ENCODE measurements around the gene VANGL2. TPM values are rescaled to one million over a fixed set of nuclear protein-coding genes. Genes with fewer than 3 reads are reported as not detected.
A peak's percentile ranks its signal among the peaks of the same experiment; 100 is the strongest.

VANGL2 gene
- 0.02 TPM in 1 of 2 replicates, not detected in the other for total RNA-seq (2014; rRNA removed; shearing (Covaris generic))
- 0.02 TPM in 1 of 2 replicates, not detected in the other for polyA plus RNA-seq (2014; cell fraction: nucleus; rRNA removed)

DNA sequence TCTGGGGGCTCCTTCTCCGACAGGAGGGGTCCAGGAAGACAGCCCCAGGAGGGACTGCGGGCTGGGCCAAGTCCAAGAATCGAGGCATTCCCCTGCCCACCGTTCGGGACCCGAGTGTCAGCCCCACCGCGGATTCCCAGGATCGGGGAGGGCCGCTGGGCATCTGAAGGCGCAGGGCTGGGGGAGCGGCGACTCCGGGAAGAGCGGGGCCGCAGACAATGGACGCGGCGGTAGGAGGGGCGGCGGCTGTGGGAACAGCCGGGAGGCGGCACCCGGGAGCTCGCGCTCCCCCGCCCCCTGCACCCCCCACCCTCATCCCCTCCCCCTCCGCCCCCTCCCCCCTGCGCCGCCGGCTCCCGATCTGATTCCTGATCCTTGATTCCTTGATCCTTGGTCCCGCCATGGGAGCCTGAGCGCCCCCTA is at the start of gene VANGL2:
VANGL2 (plus strand) TSS at position 342 of the 423 bp plus-strand sequence. CDS start 15,274 bp downstream, outside the sequence.
- DNase-seq (ENCODE audit: extremely low read depth, low read depth) = peak; percentile 23

DNA sequence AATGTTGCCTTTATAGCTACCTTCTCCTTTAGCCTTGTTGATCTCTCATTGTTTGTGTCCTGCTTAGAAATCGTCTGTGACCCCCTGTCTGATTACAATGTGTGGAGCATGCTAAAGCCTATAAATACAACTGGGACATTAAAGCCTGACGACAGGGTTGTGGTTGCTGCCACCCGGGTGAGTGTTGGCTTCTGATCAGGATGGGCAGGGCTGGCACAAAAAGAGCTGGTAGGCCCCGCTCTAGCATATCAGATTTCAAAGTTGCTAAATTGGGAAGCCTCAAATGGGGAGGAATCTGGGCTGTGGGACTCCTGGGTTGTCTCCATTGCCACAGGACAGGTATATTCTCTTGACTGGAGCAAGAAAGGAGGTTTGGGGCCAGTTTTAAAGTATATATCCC is 48.7 kb upstream of the VANGL2 start:
- DNase-seq (ENCODE audit: extremely low read depth, low read depth) = no peak

DNA sequence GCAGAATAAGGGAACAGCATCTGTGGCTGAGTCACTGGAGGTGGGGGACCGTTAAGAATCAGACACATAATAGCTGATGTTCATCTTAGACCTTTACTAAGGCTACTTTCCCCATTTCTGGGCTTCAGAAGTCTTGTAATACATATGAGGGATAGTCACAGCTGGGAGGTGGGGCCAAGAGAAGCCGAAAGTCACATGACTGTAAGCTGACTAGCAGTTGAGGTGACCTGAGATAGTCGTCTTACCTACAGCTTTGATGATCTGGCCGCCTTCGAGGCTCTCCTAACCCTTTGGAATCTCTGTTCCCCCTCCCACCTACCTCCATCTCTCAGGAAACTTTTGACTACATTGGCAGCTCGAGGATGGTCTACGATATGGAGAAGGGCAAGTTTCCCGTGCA is 47.8 kb upstream of the VANGL2 start:
- DNase-seq (ENCODE audit: extremely low read depth, low read depth) = no peak

DNA sequence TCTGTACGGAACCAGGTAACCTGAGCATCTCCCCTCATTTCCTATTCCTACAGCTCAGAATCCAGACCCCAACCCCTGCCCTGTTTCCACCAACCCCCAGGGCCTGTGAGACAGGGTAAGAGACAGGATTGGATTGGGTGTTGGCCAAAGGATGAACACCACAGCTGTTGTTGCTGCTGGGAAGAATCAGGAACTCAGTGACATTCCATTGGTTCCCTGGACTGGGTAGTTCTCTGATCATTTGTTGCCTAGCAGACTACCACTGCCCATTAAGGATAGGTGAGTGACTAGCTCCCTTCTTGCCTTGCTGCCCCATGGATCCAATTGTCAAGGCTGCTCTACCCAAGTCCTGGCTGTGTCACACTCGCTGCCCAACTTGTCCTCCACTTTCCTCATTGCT is 47.1 kb upstream of the VANGL2 start:
- DNase-seq (ENCODE audit: extremely low read depth, low read depth) = no peak

DNA sequence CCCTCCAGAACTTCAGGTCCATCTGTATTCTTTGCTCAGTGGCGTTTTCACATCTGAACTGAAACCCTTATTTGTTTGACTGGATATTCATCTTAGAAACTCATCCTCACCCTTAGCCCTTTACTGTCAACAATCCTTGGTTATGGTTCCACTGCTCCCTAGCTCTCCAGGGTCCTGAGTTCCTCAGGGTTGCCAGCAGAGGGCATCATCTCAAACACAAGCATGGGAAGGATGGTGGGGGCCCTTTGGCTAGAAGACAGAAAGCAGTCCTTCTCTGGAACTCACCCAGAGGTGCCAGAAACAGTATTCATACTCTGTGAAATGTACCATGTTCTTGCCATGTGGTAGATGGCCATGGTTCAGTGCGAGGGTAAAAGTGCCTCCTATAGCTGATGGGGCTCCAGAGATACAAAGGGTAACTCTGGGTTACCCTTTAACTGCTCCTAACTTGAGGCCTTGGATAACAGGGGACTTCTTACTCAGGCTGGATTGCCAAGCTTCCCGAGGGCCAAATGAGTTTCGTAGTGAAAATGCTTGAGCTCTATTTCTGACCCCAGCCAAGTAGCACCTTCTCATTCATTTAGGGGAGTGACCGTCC is 45.9 kb upstream of the VANGL2 start:
- DNase-seq (ENCODE audit: extremely low read depth, low read depth) = peak; percentile 28

DNA sequence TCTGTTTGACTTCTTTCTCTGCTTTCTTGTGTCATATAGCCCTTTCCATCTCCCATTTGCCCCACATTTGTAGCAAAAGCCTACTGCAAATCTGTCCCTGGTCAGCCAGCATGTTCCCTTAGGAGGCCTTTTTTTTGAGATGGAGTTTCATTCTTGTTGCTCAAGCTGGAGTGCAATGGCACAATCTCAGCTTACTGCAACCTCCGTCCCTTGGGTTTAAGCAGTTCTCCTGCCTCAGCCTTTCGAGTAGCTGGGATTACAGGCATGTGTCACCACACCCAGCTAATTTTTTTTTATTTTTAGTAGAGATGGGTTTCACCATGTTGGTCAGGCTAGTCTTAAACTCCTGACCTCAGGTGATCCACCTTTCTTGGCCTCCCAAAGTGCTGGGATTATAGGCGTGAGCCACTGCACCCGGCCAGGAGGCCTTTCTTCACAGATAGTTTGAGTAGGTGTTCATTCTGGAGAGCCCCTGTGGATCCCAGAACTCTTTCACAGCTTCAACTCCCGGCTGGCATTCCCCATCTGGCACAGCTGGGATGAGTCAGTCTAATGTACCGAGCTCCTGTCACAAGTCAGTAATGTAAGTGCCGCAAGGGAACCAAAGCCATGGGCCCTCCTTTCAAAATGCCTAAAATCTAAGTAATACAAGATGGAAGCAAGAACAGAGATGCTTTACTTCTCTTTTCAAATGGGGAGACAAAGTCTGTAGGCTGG is 42.9 kb upstream of the VANGL2 start:
- DNase-seq (ENCODE audit: extremely low read depth, low read depth) = no peak

DNA sequence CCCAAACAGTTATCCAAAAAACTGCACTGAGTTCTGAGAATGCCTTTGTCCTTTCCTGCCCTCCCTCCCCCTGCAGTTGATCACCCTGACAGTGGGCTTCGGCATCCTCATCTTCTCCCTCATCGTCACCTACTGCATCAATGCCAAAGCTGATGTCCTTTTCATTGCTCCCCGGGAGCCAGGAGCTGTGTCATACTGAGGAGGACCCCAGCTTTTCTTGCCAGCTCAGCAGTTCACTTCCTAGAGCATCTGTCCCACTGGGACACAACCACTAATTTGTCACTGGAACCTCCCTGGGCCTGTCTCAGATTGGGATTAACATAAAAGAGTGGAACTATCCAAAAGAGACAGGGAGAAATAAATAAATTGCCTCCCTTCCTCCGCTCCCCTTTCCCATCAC is 42.3 kb upstream of the VANGL2 start:
- DNase-seq (ENCODE audit: extremely low read depth, low read depth) = no peak

DNA sequence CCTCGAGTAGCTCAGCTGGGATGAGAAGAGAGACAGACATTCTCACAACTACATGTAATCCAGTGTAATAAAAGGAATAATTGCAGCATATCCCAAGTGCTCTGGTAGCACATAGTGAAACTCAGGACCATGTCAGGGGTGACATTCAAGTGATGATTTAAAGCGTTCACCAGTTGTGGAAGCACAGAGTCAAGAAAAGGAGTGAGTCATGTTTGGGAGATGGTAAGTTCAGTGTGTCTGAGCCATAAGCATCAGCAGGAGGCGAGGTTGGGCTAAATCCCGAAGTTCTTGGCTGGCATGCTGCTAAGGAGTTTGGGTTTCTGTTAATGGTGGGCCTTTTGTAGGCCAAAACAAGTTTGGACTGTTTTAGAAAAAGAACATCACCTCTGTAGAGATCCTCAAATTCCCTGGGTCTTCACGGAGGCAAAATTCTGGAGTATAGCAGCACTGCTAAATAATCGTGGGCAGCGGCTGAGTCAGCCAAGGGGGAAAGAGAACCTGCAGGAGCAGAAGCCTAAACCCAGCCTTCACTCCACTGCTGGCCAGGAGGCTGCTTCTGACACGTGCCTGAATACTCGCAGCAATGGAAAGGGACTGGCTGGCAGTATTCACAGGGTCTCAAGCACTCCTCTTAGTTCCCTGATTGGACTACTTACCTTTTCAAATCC is 40.7 kb upstream of the VANGL2 start:
- no peak for DNase-seq (ENCODE audit: extremely low read depth, low read depth)

DNA sequence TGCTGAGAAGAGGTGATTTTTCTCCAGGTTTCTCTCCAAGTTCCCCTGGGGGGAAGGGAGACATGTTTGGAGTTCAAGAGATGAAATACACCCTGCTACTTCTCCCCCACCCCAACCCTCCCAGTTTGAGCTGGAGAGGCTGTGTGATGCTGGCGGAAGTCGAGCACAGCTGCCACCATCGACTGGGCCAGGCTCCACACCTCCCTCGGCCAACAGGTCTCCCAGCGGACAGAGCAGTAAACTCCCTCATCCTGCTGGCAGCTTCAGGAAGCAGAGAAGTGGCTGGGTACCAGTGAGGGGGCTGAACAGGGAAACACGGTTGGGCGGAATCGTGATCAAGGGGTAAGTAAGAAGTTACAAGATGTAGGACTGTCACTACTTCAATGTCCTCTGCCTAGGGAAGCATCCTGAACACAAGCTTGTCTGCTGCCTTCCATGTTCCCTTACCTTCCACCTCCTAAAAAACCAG is 40.1 kb upstream of the VANGL2 start:
- no peak for DNase-seq (ENCODE audit: extremely low read depth, low read depth)

DNA sequence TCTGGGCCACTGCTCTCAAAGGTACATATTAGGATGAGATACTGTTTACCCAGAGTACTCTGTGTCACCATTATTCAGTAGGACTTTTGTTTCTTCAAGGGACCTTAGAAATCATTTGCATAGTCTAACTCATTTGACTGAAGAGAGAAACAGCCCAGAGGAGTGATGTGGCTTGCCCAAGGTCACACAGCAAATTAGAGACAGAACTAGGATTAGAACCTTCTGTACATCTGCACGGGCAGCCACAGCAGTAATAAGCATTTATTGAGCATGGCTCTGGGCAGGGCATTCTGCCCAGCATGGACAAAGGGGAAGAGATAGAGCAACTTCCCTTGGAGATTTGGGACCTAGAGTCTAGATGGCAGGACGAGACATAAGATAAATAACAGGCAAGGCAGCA is 39.2 kb upstream of the VANGL2 start:
- DNase-seq (ENCODE audit: extremely low read depth, low read depth) = no peak

DNA sequence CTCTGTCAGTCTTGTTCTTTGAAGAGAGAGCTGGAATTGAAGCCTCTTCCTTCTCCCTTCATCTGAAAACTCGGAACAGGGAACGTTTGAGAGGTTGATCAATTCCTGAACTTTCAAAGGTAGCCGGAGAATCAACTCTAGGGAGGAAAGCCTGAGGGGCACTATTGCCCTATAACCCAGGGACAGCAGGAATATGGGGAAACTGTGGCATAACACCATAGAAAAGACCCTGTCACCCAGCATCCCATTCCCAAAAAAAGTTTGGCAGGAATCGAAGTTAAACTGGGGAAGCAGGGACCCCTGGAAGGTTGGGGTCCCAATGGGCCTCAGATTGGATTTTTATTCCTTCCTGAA is 38.6 kb upstream of the VANGL2 start:
- no peak for DNase-seq (ENCODE audit: extremely low read depth, low read depth)

DNA sequence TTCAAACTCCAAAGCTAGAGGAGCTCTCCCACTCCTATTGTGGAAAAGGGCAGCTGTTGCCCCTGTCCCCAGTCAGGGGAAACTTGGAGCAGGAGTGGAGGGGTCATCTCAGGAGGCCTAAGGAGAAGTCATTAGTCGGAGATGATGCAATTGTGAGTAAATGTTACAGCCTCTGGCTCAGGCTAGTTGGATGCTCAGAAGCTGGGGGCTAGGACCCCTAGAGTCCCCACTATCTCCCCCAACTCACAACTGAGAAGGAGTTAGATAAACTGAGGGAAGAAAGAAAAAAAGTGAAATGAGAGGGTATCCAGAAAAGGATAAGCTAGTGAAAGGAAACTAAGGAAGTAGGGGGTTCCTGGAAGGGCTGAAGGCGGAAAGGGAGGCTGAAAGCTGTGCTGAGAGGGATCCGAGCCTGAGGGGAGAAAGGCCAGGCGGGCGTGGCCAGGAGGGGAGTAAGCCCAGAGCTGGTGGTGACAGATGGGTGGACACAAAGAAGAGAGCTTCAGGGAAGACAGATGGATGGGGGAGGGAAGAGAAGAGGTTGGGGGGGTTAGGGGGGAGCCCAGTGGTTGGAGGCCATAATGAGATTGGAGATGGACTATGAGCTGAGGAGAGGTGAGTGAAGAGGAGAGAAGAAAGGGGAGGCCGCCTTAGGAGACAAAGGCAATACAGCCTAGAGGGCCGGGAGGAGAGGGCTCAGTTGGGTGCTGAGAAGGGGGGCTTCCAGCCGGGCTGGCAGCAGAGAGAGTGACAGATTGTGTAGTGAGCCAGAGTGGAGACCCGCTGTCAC is 38.0 kb upstream of the VANGL2 start:
- DNase-seq (ENCODE audit: extremely low read depth, low read depth) = peak; percentile 36

DNA sequence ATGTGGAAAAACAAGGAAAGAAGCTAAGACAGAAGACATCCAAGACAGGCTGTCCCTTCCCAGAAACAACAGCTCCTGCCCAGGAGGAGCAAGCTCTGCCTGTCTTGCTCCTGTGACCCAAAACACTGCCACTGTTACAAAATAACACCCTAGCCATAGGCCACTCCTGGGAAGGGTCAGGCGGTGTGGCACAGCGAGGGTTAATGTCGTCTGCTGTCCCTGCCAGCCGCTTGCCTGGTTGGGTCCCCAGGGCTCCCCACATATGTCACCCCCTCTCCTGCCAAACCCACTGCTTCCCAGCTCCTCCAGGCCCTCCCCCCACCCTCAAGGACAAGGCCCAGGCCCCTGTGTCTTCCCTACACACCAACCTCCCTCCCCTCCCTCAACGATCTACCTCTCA is 37.4 kb upstream of the VANGL2 start:
- DNase-seq (ENCODE audit: extremely low read depth, low read depth) = no peak

DNA sequence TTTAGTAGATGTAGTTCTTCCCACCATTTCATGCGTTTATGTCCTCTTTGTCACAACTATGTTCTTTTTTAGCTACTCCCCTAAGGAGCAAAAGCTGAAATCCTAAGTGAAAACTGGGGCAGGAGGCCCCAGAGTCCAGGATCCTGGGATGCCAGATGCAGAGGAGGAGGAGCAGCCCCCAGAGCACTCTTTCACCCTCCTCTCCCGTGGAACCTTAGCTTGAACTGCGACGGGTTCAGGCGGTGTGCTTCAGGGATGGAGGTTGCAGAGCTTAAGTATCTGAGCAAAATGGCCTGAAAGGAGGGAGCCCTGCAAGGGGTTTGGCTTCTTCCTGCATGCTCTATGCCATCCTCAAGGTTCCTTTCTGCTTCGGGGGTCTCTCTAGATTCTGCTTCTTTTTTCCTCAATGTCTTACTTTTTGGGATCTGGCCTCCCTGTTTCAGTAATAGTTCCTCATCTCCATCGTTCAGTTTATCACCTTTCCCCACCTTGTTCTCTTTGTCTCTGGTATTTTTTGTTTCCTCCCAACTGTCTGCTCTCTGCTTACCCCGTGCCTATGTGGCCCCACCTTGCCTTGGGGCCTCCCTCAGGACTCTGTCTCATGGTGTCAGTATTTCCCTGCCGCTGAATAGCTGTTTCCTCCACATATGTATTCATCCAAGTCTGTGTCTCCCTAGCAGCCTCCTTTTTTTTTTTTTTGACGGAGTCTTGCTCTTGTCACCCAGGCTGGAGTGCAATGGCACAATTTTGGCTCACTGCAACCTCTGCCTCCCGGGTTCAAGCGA is 36.2 kb upstream of the VANGL2 start:
- no peak for DNase-seq (ENCODE audit: extremely low read depth, low read depth)

DNA sequence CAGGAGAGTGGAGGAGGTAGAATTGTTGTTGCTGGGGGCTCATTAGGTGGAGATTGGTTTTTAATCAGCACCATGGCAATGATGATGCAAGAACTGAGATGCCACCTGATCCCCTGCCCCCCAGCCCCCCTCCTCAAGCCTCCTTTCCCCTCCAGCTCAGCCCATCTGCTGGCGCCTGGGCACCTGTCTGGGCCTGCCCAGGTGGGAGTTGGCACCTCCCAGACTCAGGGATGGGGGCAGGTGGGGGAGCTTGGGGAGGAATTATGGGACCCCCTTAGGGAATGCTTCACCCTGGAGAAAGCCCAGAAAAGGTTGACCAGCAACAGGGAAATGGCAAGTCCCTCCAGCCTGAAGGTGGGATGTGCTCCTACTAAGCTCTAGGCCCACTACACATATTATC is 35.0 kb upstream of the VANGL2 start:
- DNase-seq (ENCODE audit: extremely low read depth, low read depth) = no peak

DNA sequence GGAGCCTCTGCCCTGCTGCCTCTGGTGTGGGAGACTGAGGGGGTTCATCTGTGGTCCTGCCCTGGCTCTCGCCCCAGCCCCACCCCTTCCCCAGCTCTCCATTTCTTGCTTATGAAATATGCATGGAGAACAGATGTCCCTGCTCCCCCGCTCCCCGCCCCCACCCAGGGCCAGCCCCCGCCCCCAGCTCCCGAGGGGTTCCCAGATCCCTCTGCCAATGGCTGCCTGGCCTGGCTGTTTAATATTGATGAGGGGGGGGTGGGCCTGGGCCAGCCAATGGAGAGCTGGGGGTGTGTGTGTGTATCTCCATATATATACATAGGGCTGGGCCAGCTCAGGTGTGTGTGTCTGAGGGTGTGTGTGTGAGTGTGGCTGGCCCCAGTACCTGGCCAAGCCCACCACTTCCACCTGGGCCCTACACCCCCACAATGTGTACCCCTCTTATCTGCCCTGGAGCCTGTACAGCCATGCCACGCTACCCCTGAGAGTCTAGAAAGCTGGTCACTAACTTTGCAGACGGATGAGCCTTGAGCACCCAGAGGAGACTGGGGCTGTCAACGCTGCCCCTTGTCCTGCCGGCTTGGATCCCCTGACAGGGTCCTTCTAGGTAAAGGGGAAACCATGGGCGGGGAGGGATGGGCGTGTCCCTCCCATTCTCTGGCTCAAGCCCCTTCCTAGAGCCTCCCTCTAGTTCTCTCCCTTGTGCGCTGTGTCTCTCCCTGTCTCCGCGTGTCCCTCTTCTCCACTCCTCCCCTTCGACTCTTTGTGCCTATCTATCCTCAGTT is 33.4 kb upstream of the VANGL2 start, which contains the start of gene NHLH1:
NHLH1 (plus strand) TSS at position 341 of the 785 bp plus-strand sequence. CDS start 3,661 bp downstream, outside the sequence.
- DNase-seq (ENCODE audit: extremely low read depth, low read depth) = no peak

DNA sequence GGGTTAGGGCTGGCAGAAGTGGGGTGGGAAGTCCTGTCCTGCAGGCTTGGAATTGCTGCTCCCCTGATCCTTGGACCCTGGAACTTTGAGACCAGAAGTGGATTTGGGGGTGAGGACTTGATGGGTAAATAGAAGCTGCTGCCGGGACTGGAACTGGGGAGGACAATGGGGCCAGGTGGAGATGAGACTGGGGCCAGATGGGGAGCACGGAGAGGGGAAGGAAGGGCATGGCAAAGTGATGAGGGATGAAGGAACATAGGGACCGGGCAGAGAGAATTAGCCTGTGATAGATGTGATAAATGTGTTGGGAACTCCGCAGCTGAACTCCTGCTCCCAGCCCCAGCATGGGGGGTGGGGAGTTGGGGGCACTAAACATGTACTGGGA is 32.9 kb upstream of the VANGL2 start:
- no peak for DNase-seq (ENCODE audit: extremely low read depth, low read depth)

DNA sequence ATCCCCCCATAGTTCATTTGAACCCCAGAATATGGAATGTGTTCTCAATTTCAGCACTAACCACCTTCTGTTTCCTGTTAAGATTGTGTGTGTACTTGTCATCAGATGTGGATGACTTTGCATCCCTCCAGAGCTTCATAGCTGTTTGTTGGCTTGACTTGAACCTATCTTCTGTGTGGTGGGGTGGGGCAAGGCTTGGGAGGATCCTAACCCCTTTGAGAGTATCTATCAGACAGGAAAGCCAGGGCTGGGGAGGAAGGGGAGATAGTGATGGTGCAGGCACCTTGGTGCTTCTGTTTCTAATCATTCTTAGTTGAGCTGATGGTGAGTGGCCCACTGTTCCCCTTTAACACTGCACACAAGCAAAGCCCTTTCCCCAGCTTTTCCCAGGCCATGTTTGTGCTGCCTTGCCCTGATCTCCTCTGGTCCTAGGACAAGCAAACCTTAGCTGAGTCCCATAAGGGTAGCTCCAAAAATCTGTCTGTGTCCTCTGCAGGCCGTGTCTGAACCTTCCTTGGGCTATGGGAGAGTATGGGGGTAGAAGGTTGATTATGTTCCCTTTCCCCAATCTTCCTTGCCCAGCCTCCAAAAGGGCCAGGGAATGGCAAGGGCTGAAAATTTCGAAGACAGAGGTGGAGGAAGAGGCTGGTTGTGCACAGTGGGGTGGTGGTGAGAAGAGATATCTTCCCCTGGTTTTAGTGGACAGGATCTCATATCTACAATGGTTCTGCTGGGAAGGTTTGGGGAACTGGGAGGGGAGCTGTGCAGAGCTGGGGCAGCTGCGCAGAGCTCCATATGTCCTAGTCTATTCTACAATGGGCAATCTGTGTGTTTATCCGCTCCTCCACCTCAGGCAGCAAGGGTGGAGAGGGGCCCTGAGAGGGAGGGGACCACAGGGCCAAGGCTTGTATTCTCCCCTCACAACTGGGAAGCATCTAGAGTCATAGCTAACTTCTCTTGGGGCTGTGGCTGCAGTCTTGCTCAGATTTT is 32.1 kb upstream of the VANGL2 start:
- no peak for DNase-seq (ENCODE audit: extremely low read depth, low read depth)
